Neural progenitor cell (in vitro differentiated cells): ENCODE measurements around the gene CPA3.

ENCODE experiments used
- EZH2 ChIP-seq: fragments of 200-600 bp; sonication (generic); IDR thresholded peaks from 2 replicates; pipeline ENCODE4 v1.6.1; 2017; ENCODE audit warnings: antibody characterized with exemption, mild to moderate bottlenecking, moderate library complexity
- TF ChIP-seq, protein P1 (sequence below): fragments of 200-600 bp; sonication (generic); IDR thresholded peaks from 2 replicates; pipeline ENCODE4 v1.5.1; 2017; ENCODE audit warnings: antibody characterized with exemption, mild to moderate bottlenecking

DNA sequence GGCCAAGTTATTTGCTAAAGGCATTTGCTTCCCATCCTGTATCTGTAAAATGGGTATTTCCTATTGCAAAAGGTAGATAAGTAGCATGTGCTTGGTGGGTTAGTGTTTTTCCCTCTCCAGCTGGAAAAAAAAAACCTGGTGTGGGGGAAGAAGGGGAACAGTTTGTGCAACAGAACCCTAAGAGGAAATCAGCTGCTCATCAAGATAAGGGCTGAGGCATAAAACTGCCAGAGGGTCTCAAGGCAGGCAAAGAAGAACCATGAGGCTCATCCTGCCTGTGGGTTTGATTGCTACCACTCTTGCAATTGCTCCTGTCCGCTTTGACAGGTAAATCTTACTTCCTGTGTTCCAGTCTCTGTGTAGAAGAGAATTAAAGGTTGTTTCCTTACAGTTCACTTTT lies at the start of gene CPA3:
- TF ChIP-seq, protein P1, sequence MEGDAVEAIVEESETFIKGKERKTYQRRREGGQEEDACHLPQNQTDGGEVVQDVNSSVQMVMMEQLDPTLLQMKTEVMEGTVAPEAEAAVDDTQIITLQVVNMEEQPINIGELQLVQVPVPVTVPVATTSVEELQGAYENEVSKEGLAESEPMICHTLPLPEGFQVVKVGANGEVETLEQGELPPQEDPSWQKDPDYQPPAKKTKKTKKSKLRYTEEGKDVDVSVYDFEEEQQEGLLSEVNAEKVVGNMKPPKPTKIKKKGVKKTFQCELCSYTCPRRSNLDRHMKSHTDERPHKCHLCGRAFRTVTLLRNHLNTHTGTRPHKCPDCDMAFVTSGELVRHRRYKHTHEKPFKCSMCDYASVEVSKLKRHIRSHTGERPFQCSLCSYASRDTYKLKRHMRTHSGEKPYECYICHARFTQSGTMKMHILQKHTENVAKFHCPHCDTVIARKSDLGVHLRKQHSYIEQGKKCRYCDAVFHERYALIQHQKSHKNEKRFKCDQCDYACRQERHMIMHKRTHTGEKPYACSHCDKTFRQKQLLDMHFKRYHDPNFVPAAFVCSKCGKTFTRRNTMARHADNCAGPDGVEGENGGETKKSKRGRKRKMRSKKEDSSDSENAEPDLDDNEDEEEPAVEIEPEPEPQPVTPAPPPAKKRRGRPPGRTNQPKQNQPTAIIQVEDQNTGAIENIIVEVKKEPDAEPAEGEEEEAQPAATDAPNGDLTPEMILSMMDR = no peak
- TF ChIP-seq EZH2 = no peak
